ENCODE results near the gene DPCD.

The DPCD gene

DNA sequence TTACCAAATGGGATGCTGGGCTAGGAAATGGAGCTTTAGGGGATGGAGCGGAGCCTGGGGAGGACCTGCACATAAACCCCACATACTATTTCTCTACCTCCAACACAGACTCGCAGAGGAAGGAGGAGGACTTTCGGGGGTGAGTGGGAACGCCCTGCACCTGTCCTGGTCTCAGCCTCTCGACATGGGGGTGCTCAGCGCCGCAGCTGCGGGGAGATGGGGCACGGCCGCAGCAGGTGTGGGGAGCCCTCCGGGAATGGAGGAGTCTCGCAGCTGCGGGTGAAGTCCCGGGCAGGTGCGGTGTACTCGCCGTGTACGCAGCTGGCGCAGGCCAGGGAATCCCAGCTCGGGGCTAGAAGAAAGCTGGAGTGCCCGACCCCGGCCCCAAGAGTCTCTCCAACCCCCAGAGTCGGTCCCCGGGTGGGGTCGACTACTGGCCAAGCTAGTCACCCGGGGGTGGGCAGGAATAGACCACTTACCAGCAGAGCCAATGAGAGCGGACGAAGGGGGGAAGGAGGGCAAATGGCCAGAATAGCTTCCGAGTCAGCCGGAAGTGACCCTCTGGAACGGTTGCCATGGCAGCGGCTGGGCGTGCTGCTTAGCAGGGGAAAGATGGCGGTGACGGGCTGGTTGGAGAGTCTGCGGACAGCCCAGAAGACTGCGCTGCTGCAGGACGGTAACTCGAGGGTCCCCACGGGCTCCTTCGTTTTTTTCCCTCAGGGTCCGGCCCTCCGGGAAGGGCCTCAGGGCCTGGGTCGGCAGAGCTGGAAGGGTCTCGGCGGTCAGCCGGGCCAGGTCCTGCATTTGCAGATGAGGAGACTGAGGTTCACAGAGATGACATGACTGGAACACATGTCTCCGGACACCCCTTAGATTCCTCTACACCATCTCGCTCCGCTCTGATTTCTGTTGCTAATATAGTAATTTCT, at the start of gene DPCD, which contains the start of gene POLL:
TSS of gene DPCD (plus strand) at position 597 of the 929 bp plus-strand sequence. CDS start at position 613, 16 bp downstream.
TSS of gene POLL (minus strand) at position 533 of the 929 bp plus-strand sequence. CDS start 897 bp downstream, outside the sequence.
- peak; percentile 98 for DNase-seq

DNA sequence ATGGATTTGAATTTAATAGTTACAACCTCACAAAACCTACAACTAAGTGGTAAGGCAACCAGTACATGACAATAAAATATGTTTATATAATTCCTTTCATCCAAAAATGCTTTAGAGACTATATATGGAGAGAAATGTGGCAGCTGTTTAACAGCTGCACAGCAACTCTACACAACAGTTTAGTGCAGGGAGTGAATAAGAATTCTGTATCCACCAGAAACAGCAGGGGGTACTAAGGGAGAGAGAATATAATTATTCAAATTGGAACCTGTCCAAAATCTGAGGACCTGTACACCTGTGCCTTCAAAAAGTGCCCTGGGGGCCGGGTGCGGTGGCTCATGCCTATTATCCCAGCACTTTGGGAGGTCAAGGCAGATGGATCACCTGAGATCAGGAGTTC, 49.7 kb upstream of the DPCD start:
- DNase-seq: no peak

DNA sequence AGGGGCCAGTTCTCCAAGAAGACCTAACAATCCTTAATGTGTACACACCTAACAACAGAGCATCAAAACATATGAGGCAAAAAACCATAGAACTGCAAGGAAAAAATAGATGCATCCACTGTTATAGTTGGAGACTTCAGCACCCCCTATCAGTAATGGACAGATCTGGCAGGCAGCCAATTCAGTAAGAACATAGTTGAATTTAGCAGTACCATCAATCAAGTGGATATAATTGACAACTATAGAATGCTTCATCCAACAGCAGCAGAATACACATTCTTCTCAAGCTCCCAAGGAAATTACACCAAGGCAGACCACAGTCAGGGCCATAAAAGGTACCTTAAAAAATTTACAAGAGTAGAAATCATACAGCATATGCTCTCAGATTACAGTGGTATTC, 42.2 kb upstream of the DPCD start:
- DNase-seq: no peak

DNA sequence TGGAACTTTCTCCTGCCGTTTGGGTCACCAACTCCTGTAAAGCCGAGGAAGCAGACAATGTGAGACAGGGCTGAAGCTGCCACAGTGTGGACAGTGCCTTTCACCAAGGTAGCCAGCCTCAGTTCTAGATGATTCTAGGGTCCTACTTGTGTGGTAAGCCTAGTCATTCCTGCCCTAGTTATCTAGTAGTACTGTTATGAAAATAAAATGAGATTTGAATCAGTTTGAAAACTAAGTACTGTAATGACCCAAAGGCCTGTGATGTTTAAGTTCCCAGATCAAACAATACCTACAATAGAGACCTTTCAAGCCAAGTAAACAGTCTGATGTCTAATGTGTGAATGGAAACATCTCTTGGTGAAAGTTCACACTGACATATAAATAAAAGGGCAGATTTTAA, 37.2 kb upstream of the DPCD start:
- DNase-seq: no peak

DNA sequence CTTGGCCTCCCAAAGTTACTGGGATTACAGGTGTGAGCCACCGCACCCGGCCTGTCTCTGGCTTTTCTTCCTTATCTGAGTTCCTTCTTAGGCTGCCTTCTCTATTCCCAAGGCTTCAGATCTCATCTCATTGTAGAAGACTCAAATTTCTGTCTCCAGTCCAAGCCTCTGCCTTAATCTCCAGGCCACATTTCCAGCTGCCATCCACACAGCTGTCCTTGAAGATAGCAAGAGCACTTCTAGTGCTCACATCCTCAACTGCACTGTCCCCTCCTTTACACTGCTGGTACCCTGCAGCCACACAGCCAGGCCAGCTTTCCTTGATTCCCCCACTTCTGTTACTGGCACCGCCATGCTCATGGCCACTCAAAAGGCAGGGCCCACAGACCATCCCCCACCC, 35.7 kb upstream of the DPCD start:
- DNase-seq: no peak

DNA sequence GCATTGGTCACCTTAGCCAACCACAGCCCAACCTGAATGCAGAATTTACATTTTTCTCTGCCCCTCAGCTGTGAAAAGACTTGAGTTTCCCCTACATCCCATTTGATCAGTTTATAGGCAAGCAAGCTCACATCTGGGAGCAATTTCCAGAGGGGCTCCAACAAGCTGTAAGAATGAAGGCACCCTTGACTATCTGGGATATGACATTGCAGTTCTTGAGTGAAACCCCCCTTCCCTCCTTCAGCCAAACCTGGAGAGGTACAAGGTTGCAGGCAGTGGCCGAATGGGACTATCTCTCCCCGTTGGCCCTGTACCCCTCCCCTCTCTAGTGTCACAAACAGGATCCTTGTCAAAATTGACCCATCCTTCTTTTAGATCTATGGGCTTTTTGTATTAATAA, 30.6 kb upstream of the DPCD start:
- no peak for DNase-seq

DNA sequence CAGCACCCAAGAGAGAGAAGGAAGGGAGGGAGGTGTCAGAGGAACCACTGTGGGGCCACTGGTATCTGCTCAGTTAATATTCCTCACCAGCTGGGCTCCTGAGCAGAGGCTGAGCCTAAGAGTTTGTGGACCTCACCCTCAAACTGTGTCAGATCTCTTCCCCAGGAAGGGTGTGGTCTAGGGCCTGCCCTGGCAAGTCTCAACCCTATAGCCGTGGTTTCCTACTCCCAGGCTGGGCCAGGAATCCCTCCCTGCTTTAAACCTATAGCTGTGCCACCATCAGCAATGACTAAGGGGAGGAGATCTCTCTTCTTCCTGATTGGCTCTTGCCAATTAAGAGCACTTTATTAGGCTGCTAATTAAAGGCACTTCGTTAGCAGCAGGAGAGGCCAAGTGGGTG, 29.9 kb upstream of the DPCD start:
- no peak for DNase-seq

- no peak for DNase-seq
These were observed 29.2 kb upstream of the DPCD start for GRCh38 chr10:101558671-101559595.

GRCh38 chr10:101559596-101560297, 28.4 kb upstream of the DPCD start:
- no peak for DNase-seq

GRCh38 chr10:101560298-101561067, 27.6 kb upstream of the DPCD start:
- no peak for DNase-seq

DNA sequence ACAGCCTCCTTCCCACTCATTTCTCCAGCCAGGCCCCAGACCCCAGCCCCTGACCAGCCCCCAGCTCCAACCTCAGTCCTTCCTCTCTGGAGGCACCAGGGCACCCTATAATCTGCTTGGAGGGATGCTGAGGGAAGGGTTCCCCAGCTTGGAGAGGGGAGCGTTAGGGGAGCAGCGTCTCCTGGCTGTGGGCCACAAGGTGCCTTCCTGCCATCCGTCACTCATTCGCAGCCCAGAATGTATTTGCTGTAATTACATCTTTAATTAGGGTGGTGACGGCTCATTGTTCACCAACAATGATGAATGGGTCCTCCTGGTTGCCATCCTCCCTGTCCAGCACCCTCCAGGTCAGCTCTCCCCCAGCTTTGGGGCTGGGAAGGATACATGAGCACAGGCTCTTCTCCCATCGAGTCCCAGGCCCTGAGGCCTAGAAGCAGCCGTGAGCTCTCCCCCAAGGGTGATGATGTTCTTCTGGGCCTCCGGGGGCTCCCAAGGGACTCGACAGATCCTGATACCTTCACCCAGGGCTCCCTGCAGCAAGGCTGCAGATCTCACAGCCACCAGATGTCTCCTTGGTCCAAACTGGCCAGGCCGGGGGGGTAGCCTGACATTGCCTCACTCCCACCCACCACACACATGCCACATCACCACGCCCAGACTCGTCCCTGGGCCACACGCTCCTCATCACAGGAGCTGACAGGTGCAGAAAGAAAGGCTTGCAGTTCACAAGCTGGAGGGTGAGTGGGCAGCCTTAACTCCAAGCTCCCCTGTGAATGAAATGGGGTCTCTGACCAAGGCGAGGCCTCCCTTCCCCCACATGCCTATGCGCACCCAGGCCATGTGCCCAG, 26.8 kb upstream of the DPCD start:
- peak; percentile 1 for DNase-seq

DNA sequence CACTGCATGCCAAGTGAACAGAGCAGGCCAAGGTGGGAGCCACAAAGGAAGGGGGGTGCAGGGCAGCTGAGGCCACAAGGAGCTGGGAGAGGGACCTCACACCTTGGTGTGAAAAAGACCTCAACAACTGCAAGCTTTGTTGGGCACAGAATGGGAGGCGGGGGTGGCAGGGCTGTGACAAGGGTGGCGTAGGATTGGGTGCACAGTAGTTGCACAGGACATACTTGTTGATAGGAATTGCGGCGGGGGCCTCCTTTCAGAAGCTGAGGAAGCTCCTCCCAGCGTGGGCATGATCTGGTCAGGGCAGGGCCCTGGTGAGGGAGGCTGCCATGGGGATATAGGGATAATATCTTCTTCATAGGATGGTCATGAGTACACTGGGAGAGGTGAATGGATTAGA, 25.9 kb upstream of the DPCD start:
- peak; percentile 5 for DNase-seq

DNA sequence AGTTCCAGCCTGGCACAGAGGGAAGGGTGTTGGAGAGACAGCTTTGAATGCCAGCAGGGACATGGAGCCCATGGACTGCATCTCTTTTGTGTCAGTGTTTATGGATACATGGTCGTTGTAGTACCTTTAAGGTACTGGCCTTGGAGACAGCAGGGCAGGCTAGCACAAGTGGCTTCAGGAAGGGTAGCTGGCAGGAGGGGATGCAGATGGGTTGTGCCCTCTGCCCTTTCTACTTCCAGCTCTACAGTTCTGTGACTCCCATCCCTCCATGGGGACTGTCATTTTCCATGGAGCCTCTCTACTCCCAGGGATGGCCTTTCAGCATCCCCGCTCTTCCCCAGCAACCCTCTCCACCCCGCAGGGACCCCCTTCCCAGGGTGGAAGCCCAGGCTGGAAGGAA, 25.1 kb upstream of the DPCD start:
- peak; percentile 17 for DNase-seq

GRCh38 chr10:101563497-101564040, 24.6 kb upstream of the DPCD start:
- DNase-seq: peak; percentile 6

DNA sequence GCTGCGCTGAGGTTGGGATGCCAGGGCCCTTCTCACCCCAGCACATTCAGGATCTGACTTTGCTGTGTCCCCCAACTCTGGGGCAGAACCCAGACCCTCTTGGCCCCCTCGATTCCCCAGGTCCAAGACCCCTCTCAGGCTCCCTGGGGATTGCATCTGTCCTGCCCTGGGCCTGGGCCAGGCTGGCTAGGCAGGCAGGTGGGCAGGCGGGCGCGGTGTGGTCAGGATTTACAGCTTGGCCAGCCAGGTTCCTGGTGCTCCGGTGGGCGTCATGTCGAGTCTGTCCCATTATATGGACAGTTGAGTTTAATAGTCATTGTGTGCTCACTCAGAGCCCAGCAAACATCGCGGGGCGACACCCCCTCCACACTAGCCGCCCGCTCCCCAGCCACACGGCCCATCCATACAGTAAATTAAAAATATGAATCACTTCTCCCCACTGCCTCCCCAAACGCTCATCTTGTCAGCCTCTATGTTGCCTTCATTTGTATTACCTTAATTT, 23.6 kb upstream of the DPCD start:
- DNase-seq: peak; percentile 10

GRCh38 chr10:101565370-101565900, 22.7 kb upstream of the DPCD start:
- DNase-seq: peak; percentile 5

GRCh38 chr10:101565936-101566332, 22.2 kb upstream of the DPCD start:
- DNase-seq: peak; percentile 24

DNA sequence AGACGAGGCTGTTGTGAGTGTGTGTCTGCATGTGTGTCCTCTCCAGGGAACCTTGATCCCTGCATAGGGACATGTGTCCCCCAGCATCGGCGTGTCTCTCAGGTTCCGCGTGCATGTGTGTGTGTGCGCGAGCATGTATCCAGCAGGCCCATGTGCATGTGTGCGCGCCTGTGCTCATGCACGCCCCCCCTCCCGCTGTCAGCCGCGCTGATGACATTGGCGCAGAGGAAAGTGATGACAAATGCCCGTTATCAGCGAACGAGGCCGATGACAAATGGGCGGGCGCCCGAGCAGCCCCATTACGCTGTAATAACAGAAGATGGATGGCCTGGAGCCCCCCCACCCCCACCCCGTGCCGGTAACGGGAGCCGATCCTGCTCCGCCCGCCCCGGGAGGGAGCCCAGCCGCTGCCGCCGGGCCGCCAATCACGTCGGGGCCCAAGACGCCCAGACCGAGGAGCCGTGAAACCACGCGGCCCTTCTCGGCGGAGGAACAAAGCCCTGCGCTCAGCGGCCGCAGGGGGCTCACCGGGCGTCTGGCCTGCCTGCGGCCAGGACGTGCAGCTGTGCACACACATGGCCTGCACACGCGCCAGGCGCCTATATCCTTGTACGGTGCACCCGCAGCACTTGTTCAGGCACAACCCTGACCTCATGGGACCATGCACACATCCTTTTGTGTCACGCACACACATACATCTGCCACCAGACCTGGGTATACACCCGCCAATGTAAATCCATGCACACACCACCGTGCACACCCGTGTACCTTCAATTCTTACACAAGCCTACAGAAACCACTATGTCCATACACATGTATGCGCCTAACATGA, 21.6 kb upstream of the DPCD start:
- DNase-seq: peak; percentile 49
